Heart left ventricle (tissue), 16 donors: ENCODE measurements around the gene PTRH2. TPM values are rescaled to one million over a fixed set of nuclear protein-coding genes. Genes with fewer than 3 reads are reported as not detected.
"Not testable (repeated sequence)": the region's sequence is repeated elsewhere in the genome, so short reads cannot be mapped to it uniquely, and the experiment has no call there.

ENCODE experiments used
- ATAC-seq, 4 donors: fragments of 200-7000 bp; cut with Tn5 transposase; one replicate each; pipeline ENCODE4 v1.9.1; 2020 to 2022; ENCODE audit warnings: moderate library complexity in 4 of 4, mild to moderate bottlenecking in 3 of 4, moderate number of reproducible peaks in 1 of 4
- DNase-seq, 5 donors: peaks; one replicate each; pipeline ENCODE4 v3.0.0-alpha.2; 2020
- H3K27ac ChIP-seq, 12 donors: fragments of 200-600 bp; sonication (generic) in 4 of 12; one replicate each; pipeline versions ENCODE4 v1.5.0 to v1.8.0; 2016 to 2022; ENCODE audit warnings: mild to moderate bottlenecking in 2 of 12
- H3K27me3 ChIP-seq, 9 donors: fragments of 200-600 bp; sonication (generic) in 2 of 9; one replicate each; pipeline versions ENCODE4 v1.5.1 to v1.8.0; 2016 to 2022; ENCODE audit warnings: mild to moderate bottlenecking in 3 of 9
- H3K36me3 ChIP-seq, 9 donors: fragments of 200-600 bp; sonication (generic) in 2 of 9; one replicate each; pipeline versions ENCODE4 v1.5.0 to v1.8.0; 2018 to 2022; ENCODE audit warnings: mild to moderate bottlenecking in 2 of 9
- H3K4me1 ChIP-seq, 12 donors: fragments of 200-600 bp; sonication (generic) in 4 of 12; one replicate each; pipeline versions ENCODE4 v1.5.0 to v1.8.0; 2016 to 2022; ENCODE audit warnings: mild to moderate bottlenecking in 3 of 12
- H3K4me3 ChIP-seq, 12 donors: fragments of 200-600 bp; sonication (generic) in 4 of 12; one replicate each; pipeline versions ENCODE4 v1.5.0 to v1.8.0; 2017 to 2022; ENCODE audit warnings: mild to moderate bottlenecking in 9 of 12, moderate library complexity in 4 of 12
- H3K9me3 ChIP-seq, 12 donors: fragments of 200-600 bp; sonication (generic) in 4 of 12; one replicate each; pipeline versions ENCODE4 v1.5.0 to v1.8.0; 2016 to 2022; ENCODE audit warnings: mild to moderate bottlenecking in 1 of 12
- POLR2A ChIP-seq, 2 donors: fragments of 450-650 bp; IDR thresholded peaks; one replicate each; pipeline ENCODE4 v1.6.1; 2017; ENCODE audit warnings: antibody characterized with exemption in 2 of 2, mild to moderate bottlenecking in 2 of 2, moderate library complexity in 2 of 2
- WGBS, 4 donors: extraction: QIAGEN DNeasy Blood & Tissue Kit in 2 of 4; methylation state at CpG; one replicate each; pipeline versions ENCODE4 v1.1.5 to v1.1.7; 2013 to 2018; 5-methylcytosine and 5-hydroxymethylcytosine counted together
- intact Hi-C, 10 donors: fragments of 100-400 bp; cut with DNase I; formaldehyde crosslinking; loops; one replicate each; pipeline versions ENCODE4 v1.11.1 to v1.14.2; 2022
- long read RNA-seq, 3 donors: library from polyadenylated mRNA; unstranded; transcript quantifications; one replicate each; pipeline ENCODE4 v2.0.0, GENCODE V29; 2020 to 2021
- polyA plus RNA-seq, 2 donors: library from polyadenylated mRNA; stranded (reverse); fragments of 200-250 nt; gene quantifications; one replicate each; pipeline ENCODE4 v1.2.3, GENCODE V29; 2013
- total RNA-seq, 9 donors: library from RNA; depleted of rRNA in 2 of 9; stranded (reverse); fragments of >200 nt in 2 of 9; fragmentation: NEBNext Ultra II Directional in 3 of 9; extraction: Animal tissue kit (Norgen Biotek cat#: 25700) in 3 of 9; gene quantifications; one replicate each; pipeline versions ENCODE4 v1.1.0 to v1.2.4, GENCODE V29; 2016 to 2023
- TF ChIP-seq, protein P1 (sequence below), 12 donors: fragments of 200-600 bp; sonication (generic) in 4 of 12; IDR thresholded peaks; one replicate each; pipeline versions ENCODE4 v1.5.0 to v1.8.0; 2018 to 2022; ENCODE audit warnings: antibody characterized with exemption in 12 of 12, mild to moderate bottlenecking in 5 of 12
- donor health status: ischemic (EF 13 %, LVEDD 7.1; RV severe dilation, severe dysfunction).
- donor health status: healthy with polysubstance abuse.
- donor health status: DM: no; HTN: yes; CAD: no.
- donor health status: DM: no; HTN: no; CAD: no.
- donor health status: ischemic (EF 25% LVEDD 6.9; RV normal size, moderate dysfunction).
- donor health status: ischemic (EF 25% LVEDD 5.7; RV mildly dilated, moderate dysfunction).
- donor health status: healthy.
- donor health status: DM: yes; HTN: yes; CAD: no.
- donor health status: ischemic (EF 35%, LVEDD 5.7; RV mildly dilated, moderate dysfunction).
- donor health status: nonischemic (EF 11% LVEDD 7.7; RV severe dilation, severe dysfunction).
- donor health status: DM: yes; HTN: yes; CAD: no.
- donor health status: PGD.
- donor health status: ischemic (EF 29% LVEDD 5.4; RV normal size, mild dysfunction).
- donor health status: nonischemic (EF 23%, LVEDD 6.1; RV moderate dilation, normal function).

Gene PTRH2
- 10 to 100 TPM in 2 of 9 donors, 1 to 10 TPM in 7; 6.7 to 20.1 (median 9.0) TPM for total RNA-seq
- 10 to 100 TPM; 17.7 to 25.2 TPM for polyA plus RNA-seq
- long read RNA-seq, donor 1, partial matches to known transcripts: 0 of 4 reads
- long read RNA-seq, donor 1, other reads (novel, unspliced or antisense): 1 of 4 reads
- long read RNA-seq, donor 2, transcript PTRH2-201 (2 exons, 901 nt): major isoform, 5 of 9 reads
- long read RNA-seq, donor 2, partial matches to known transcripts: 0 of 9 reads
- long read RNA-seq, donor 2, other reads (novel, unspliced or antisense): 1 of 9 reads
- long read RNA-seq, donor 3, transcript PTRH2-201 (2 exons, 901 nt): major isoform, 5 of 9 reads
- long read RNA-seq, donor 3, partial matches to known transcripts: 0 of 9 reads
- long read RNA-seq, donor 3, other reads (novel, unspliced or antisense): 3 of 9 reads

DNA sequence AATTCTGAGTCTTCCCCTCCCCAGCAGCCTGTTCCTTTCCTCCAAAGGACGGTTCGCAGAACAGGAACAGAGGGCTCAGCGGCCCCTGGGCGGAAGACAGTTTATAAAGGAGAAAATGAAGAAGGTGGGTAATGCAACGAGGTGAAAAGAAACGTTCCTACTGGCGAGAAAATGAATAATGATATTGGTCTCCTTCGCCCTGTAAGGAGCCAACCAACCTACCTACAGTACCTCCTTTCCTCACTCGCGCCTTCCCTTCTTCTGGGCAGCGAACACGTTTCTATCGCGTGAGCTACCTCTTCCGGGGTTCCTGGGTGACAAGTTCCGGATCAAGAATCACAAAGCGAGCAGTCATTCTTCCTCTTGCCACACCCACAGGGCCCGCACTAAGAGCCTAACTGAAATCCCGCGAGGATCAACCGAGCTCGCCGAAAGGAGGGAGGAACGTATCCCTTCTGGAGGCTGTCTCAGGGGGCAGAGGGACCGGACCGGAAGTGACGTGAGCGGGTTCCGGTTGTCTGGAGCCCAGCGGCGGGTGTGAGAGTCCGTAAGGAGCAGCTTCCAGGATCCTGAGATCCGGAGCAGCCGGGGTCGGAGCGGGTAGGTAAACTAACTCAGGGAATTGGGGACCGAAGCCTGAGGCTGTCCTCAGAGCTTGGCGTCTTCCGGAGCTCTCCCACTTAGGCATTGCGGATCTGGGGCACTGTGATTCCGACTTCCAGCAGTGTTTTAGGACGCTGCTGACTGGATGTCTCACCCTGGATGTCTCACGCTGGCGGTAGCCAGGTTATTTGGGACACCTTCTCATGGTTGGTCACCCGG lies at the start of gene PTRH2, which contains the start of gene VMP1:
Gene PTRH2 (minus strand): TSS at position 282 of the 822 bp plus-strand sequence. CDS start 9,452 bp downstream, outside the sequence.
Gene VMP1 (plus strand): TSS at position 506 of the 822 bp plus-strand sequence. CDS start 23,793 bp downstream, outside the sequence.
- intact Hi-C loops: loop anchor here in 1 of 10 donors (5.0 kb wide), 1 partner anchor 90 kb away; the partner anchor contains the start of gene CLTC
- 0 to 1% (median 0%) methylated on average over 36 to 45 of the region's 45 CpGs for WGBS, 4 donors
- Histone ChIP-seq H3K9me3 (no peaks in the 10 kb centered on the region), H3K27me3 (no peaks in the 10 kb centered on the region), H3K27ac (peak within 1 kb of the TSS; percentile 63 to 96 (median 91)), H3K36me3 (peaks cover 0 to 23% (median 3%) of the 10 kb centered on the region in 9 donors), H3K4me3 (peak within 1 kb of the TSS; percentile 50 to 93 (median 79)), H3K4me1 (peaks cover 4 to 76% (median 30%) of the 10 kb centered on the region in 12 donors)
- DNase-seq: peak; percentile 97 to 99 (median 98)
- peak; percentile 99 to 100 (median 99) for ATAC-seq
- TF ChIP-seq POLR2A (IDR thresholded peaks at IDR 0.05): peak; percentile 63 to 80
- TF ChIP-seq, protein P1, sequence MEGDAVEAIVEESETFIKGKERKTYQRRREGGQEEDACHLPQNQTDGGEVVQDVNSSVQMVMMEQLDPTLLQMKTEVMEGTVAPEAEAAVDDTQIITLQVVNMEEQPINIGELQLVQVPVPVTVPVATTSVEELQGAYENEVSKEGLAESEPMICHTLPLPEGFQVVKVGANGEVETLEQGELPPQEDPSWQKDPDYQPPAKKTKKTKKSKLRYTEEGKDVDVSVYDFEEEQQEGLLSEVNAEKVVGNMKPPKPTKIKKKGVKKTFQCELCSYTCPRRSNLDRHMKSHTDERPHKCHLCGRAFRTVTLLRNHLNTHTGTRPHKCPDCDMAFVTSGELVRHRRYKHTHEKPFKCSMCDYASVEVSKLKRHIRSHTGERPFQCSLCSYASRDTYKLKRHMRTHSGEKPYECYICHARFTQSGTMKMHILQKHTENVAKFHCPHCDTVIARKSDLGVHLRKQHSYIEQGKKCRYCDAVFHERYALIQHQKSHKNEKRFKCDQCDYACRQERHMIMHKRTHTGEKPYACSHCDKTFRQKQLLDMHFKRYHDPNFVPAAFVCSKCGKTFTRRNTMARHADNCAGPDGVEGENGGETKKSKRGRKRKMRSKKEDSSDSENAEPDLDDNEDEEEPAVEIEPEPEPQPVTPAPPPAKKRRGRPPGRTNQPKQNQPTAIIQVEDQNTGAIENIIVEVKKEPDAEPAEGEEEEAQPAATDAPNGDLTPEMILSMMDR (IDR thresholded peaks at IDR 0.05): no peak

DNA sequence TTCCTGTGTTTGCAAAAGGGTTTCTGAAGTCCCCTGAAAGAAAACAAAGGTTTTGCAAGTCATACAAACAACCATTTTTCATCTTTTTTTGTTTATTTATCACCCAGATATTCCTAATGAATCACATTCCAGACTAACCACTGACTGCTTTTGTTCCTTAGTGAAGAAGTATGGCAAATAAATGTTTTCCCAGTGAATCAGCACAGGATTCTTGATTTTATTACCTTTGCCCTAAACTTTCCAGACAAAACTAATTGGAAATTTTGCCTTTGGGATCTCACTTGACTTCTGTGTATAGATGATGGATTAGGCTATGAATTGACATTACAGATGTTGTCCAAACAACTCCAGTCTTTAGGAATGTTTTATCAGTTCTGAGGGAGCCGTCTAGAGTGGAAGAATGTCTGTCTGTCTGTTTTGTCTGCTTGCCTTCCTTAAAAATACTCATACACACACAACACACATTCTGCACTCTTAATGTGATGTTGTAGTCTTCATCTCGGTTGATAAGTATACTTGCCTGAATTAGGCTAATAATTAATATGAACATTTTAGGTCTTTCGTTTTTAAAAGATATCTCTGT lies 49.1 kb upstream of the PTRH2 start:
- intact Hi-C loops: loop anchor here in 1 of 10 donors (10.0 kb wide), 1 partner anchor 278 kb away; no protein-coding TSS in a partner anchor
- peak overlapping the region in 6 of 12 donors; percentile 0 to 85 (median 36) for H3K27ac ChIP-seq
- H3K9me3 ChIP-seq: peaks cover 0 to 6% (median 0%) of the 10 kb centered on the region in 12 donors
- WGBS, 4 donors: 42 to 49% (median 47%) methylated on average over 3 of the region's 3 CpGs
- H3K4me1 ChIP-seq: peaks cover 0 to 55% (median 0%) of the 10 kb centered on the region in 12 donors
- TF ChIP-seq, protein P1 (IDR thresholded peaks at IDR 0.05): no peak
- no peak for TF ChIP-seq POLR2A (IDR thresholded peaks at IDR 0.05)
- peak in 1 of 4 donors; percentile 23 for ATAC-seq
- DNase-seq: no peak
- no peaks in the 10 kb centered on the region for H3K27me3 ChIP-seq
- peaks cover 0 to 27% (median 3%) of the 10 kb centered on the region in 9 donors for H3K36me3 ChIP-seq
- no peak overlapping the region for H3K4me3 ChIP-seq

DNA sequence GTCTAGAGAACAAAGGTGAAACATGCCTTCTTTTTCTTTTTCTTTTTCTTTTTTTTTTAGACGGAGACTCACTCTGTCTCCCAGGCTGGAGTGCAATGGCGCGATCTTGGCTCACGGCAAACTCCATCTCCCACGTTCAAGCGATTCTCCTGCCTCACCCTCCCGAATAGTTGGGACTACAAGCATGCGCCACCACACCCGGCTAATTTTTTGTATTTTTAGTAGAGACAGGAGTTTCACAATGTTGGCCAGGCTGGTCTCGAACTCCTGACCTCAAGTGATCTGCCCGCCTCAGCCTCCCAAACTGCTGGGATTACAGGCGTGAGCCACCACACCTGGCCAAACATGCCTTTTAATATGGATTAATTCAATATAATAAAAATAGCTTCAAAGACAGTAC lies 47.8 kb upstream of the PTRH2 start:
- not testable (repeated sequence) for H3K9me3 ChIP-seq, DNase-seq, H3K4me3 ChIP-seq, H3K27me3 ChIP-seq, ATAC-seq
- Histone ChIP-seq H3K4me1 (peaks cover 0 to 57% (median 0%) of the 10 kb centered on the region in 12 donors), H3K36me3 (peaks cover 0 to 19% (median 3%) of the 10 kb centered on the region in 9 donors), H3K27ac (peak overlapping the region in 2 of 12 donors; percentile 58 to 85)
- WGBS, 4 donors: 95 to 98% (median 96%) methylated on average over 12 of the region's 12 CpGs
- intact Hi-C loops: loop anchor here in 2 of 10 donors (2.0 to 10.0 kb wide), 2 partner anchors 84 to 280 kb away; no protein-coding TSS in a partner anchor

DNA sequence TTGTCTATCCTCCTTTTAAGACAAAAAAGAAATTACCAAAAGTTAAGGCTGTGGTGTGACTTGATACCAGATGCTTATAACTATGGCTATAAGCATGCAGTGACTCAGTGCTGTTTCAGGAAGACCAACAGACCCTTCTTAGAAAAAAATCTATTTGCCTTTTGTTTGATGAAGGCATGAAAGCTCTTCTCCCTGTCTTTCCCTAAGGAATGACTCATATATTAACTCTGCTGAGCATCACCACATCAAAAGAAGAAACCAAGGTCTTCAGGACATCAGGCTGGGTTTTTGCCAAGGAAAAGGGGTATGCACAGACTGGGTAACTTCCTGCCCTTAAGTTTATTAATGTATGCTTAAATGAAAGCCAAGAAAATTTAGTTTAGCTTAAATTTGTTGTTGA lies 47.3 kb upstream of the PTRH2 start:
- TF ChIP-seq, protein P1 (IDR thresholded peaks at IDR 0.05): no peak
- no peak for TF ChIP-seq POLR2A (IDR thresholded peaks at IDR 0.05)
- peaks cover 0 to 6% (median 0%) of the 10 kb centered on the region in 12 donors for H3K9me3 ChIP-seq
- peaks cover 0 to 19% (median 3%) of the 10 kb centered on the region in 9 donors for H3K36me3 ChIP-seq
- peak in 1 of 4 donors; percentile 35 for ATAC-seq
- H3K4me3 ChIP-seq: peak overlapping the region in 1 of 12 donors; percentile 41
- no peak for DNase-seq
- H3K4me1 ChIP-seq: peaks cover 0 to 57% (median 0%) of the 10 kb centered on the region in 12 donors
- H3K27ac ChIP-seq: peak overlapping the region in 4 of 12 donors; percentile 2 to 85 (median 48)
- intact Hi-C loops: loop anchor here in 7 of 10 donors (2.0 to 10.0 kb wide), 6 partner anchors 83 to 283 kb away; no protein-coding TSS in a partner anchor
- no peaks in the 10 kb centered on the region for H3K27me3 ChIP-seq
